Measurements from ENCODE around the gene SMIM41.
A peak's percentile ranks its signal among the peaks of the same experiment; 100 is the strongest.

The SMIM41 gene

DNA sequence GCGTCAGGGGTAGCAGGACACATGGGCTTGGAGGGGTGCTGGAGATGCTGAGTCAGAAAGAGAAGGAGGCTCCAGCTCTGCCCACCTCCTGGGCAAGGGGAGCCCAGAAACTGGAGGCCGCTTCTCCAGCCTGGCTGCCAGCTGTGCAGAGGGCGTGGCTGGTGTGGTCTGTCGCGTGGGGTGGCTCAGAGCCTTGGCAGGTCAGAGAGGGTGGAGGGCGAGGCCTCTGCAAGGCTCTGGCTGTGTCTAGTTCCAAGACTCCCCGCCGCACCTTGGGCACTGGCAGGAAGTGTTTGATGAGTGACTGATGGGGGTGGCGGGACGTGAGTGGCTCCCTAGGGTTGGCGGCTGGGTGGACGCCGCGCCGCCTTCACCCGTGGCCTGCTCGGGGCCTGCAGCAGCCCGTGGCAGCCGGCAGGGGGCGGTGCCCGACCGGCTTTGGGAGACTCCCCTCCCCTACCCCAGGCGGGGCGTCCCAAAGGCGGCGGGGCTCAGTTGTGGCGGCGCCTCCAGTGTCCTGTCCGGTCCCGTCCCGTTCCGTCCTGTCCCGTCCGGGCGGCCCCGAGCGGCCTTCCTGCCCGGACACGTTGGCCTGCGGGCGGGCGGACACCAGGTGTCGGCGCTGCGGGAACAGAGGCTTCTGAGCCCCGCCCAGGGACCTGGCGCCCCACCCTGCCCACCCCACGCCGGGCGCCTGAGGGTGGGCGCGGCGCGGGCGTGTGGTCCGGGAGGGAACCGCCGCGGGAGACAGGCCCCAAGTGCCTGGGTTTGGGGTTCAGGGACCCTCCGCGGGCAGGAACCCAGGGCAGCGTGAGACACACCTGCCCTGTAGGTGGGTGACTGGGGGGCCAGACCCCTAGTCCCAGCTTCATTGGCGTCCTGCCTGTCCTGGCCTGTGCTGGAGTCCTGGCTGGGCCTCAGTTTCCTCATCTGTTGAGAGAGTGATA is 72.6 kb downstream of the SMIM41 start:
- TF ChIP-seq, protein P1, sequence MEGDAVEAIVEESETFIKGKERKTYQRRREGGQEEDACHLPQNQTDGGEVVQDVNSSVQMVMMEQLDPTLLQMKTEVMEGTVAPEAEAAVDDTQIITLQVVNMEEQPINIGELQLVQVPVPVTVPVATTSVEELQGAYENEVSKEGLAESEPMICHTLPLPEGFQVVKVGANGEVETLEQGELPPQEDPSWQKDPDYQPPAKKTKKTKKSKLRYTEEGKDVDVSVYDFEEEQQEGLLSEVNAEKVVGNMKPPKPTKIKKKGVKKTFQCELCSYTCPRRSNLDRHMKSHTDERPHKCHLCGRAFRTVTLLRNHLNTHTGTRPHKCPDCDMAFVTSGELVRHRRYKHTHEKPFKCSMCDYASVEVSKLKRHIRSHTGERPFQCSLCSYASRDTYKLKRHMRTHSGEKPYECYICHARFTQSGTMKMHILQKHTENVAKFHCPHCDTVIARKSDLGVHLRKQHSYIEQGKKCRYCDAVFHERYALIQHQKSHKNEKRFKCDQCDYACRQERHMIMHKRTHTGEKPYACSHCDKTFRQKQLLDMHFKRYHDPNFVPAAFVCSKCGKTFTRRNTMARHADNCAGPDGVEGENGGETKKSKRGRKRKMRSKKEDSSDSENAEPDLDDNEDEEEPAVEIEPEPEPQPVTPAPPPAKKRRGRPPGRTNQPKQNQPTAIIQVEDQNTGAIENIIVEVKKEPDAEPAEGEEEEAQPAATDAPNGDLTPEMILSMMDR (conservative IDR thresholded peaks at IDR 0.05; ENCODE audit: low read length): peak; percentile 68
- peak overlapping the region; percentile 41 for H3K4me3 ChIP-seq (ENCODE audit: low read length)
- DNase-seq (ENCODE audit: low read depth): peak; percentile 68

DNA sequence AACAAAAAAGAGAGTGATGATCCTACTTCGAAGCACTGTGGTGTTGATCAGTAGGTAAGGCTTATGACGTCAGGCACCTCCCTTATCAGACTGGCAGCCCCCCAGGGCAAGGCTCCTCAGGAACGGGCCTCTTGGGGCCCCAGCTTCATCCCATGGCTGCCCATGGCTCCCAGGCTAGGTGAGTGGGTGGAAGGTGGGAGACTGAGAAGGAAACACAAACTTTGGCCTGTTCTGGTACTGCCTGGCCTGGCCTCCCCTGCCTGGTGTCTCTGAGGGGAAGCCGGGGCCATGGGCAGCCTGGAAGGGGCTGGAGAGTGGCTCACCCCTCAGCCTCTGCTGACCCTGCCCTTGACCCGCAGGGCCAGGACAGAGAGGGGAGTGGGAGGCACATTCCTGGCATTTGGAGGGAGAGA is 73.4 kb downstream of the SMIM41 start:
- H3K4me3 ChIP-seq (ENCODE audit: low read length): no peak overlapping the region
- no peak for DNase-seq (ENCODE audit: low read depth)
- TF ChIP-seq, protein P1 (conservative IDR thresholded peaks at IDR 0.05; ENCODE audit: low read length): no peak

DNA sequence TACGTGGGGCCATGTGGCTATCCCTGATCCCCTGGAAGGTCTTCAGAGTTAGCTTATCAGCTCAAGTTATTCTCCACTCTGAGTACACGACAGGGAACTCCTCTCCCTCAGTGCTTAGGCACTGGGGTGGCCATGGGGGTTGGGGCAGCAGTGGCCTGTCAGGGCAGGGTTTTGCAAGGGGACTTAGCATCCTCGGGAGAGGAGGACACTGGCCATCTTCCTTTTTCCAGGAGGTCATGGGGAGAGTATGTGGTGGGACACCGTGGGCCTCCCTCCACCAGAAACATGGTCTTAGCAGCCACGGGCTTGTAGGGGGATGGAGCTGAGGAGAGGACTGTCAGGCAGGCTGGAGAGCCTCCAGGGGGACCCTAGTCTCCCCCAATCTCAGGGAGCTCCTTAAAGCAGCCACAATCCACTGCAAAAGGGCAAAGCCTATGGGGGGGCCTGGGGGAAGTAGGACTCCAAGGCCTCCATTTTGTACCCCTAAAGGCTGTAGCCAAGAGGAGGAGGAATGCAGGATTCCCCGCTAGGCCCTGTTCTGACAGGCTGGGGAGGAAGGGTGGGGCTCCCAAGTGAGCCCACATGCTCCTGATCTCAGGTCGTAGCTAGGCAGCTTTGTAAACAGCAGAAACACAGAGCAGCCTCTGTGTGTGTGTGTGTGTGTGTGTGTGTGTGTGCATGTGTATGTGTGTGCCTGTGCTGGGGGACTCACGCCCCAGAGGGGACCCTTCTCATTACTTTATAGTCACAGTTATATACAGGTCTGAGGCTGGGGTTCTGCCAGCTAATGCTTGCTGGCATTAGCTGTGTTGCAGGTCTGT is 75.8 kb downstream of the SMIM41 start:
- peak; percentile 61 for DNase-seq (ENCODE audit: low read depth)
- TF ChIP-seq, protein P1 (conservative IDR thresholded peaks at IDR 0.05; ENCODE audit: low read length): no peak
- no peak overlapping the region for H3K4me3 ChIP-seq (ENCODE audit: low read length)

GRCh38 chr12:52156311-52156710 is 76.8 kb downstream of the SMIM41 start:
- H3K4me3 ChIP-seq (ENCODE audit: low read length): no peak overlapping the region
- no peak for DNase-seq (ENCODE audit: low read depth)
- TF ChIP-seq, protein P1 (conservative IDR thresholded peaks at IDR 0.05; ENCODE audit: low read length): no peak

GRCh38 chr12:52156757-52157565 is 77.5 kb downstream of the SMIM41 start:
- TF ChIP-seq, protein P1 (conservative IDR thresholded peaks at IDR 0.05; ENCODE audit: low read length): peak; percentile 94
- DNase-seq (ENCODE audit: low read depth): peak; percentile 42
- H3K4me3 ChIP-seq (ENCODE audit: low read length): no peak overlapping the region

DNA sequence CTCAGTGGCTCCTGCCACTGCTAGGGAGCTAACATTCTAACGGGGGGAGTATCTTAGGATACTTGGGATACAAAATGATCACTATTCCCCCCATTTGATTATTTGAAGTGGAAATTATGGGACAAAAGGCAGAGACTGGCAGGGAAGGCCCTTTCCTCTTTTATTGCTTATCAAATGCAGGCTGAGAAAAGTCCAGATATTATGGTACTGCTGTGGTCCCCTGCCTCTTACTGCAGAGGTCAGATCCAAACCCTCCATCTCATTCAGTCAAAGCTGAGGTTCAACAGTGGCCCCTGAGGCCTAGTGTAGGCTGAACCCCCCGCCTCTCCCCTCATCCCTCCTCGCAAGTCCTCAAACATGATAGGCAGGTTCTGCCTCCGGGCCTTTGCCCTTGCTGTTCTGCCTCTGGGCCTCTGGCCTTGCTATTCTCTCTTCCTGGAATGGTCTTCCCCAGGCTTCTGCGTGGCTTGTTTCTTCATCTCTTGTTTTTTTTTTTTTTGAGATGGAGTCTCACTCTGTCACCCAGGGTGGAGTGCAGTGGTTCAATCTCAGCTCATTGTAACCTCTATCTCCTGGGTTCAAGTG is 78.2 kb downstream of the SMIM41 start:
- H3K4me3 ChIP-seq (ENCODE audit: low read length): no peak overlapping the region
- DNase-seq (ENCODE audit: low read depth): no peak
- TF ChIP-seq, protein P1 (conservative IDR thresholded peaks at IDR 0.05; ENCODE audit: low read length): no peak

All from AG10803 (cell line).